Epithelial cell of proximal tubule (primary cell): ENCODE measurements around the gene DCAKD. TPM values are rescaled to one million over a fixed set of nuclear protein-coding genes. Genes with fewer than 3 reads are reported as not detected.

Experiments used
- DNase-seq: peaks from one replicate; pipeline ENCODE4 v3.0.0-alpha.2; 2011; ENCODE audit warnings: low read depth
- H3K4me3 ChIP-seq: 2 replicates; pipeline ENCODE4 v1.5.1; 2011; ENCODE audit warnings: low read depth, mild to moderate bottlenecking, low read length
- total RNA-seq: library from RNA; depleted of rRNA; stranded (reverse); fragments of >200 nt; gene quantifications from 2 replicates; pipeline ENCODE4 v1.2.3, GENCODE V29; 2015
- TF ChIP-seq, protein P1 (sequence below): conservative IDR thresholded peaks from 2 replicates; pipeline ENCODE4 v1.5.1; 2012; ENCODE audit warnings: low read depth, mild to moderate bottlenecking, low read length

Gene DCAKD
- total RNA-seq, 1 donor from 2014 or later, result 44.4 TPM

GRCh38 chr17:45018848-45019711, 32.4 kb downstream of the DCAKD start:
- DNase-seq, result no peak
- TF ChIP-seq, protein P1, sequence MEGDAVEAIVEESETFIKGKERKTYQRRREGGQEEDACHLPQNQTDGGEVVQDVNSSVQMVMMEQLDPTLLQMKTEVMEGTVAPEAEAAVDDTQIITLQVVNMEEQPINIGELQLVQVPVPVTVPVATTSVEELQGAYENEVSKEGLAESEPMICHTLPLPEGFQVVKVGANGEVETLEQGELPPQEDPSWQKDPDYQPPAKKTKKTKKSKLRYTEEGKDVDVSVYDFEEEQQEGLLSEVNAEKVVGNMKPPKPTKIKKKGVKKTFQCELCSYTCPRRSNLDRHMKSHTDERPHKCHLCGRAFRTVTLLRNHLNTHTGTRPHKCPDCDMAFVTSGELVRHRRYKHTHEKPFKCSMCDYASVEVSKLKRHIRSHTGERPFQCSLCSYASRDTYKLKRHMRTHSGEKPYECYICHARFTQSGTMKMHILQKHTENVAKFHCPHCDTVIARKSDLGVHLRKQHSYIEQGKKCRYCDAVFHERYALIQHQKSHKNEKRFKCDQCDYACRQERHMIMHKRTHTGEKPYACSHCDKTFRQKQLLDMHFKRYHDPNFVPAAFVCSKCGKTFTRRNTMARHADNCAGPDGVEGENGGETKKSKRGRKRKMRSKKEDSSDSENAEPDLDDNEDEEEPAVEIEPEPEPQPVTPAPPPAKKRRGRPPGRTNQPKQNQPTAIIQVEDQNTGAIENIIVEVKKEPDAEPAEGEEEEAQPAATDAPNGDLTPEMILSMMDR, result peak; percentile 10
- H3K4me3 ChIP-seq, result peak overlapping the region; percentile 52

DNA sequence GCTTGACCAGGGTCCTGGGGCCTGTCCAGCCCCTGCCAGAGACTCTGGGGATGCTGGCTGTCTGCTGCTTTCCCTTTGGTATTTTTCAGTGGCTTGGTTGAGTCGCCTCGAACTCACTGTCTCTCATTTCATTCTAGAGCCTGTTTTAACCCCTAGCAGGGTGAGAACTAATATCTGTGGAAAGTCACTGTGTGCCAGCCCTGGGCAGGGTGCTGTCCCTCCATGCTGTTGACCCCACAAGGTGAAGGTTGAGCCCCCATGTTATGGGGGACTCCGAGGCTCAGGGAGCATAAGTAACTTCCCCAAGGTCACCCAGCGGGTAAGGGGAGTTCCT, 33.0 kb downstream of the DCAKD start:
- DNase-seq, result no peak
- TF ChIP-seq, protein P1, result no peak
- peak overlapping the region; percentile 52 for H3K4me3 ChIP-seq

- H3K4me3 ChIP-seq, result no peak overlapping the region
- TF ChIP-seq, protein P1, result peak; percentile 49
- DNase-seq, result no peak
These were observed 34.6 kb downstream of the DCAKD start for GRCh38 chr17:45016823-45017222.

DNA sequence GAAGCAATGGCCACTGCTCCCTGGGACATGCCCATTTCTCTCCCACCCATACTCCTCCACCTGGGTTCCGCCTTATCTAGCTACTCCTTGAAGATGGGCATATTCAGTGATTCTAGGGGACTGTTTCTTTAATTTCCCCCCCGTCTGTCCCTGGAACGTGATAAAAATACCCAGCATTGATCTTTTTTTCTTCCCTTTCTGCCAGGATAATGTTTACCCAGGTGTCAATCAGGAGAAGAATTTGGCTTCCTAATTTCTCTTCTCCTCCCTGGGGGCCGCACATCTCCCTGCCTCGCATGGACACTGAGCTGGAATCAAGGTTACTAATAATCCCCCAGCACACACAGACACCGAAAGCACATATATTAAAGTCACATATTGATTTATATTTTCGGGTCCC, 35.2 kb downstream of the DCAKD start:
- DNase-seq, result no peak
- no peak overlapping the region for H3K4me3 ChIP-seq
- TF ChIP-seq, protein P1, result no peak

- TF ChIP-seq, protein P1, result no peak
- no peak for DNase-seq
- H3K4me3 ChIP-seq, result no peak overlapping the region
These were observed 38.1 kb downstream of the DCAKD start for GRCh38 chr17:45013021-45013997.

GRCh38 chr17:45011767-45012166, 39.7 kb downstream of the DCAKD start:
- TF ChIP-seq, protein P1, result no peak
- DNase-seq, result no peak

More at GRCh38 chr17:45011767-45012166, 39.7 kb downstream of the DCAKD start:
- H3K4me3 ChIP-seq, result no peak overlapping the region
